Bronchial epithelial cell (primary cell): ENCODE measurements around the gene NKX2-1. TPM values are rescaled to one million over a fixed set of nuclear protein-coding genes. Genes with fewer than 3 reads are reported as not detected.

Experiments
- DNase-seq: peaks from one replicate; pipeline ENCODE4 v3.0.0-alpha.2; 2010; ENCODE audit warnings: low read depth
- FAIRE-seq: peaks from 2 replicates; lab custom pipeline; 2011; peaks lifted over from hg19 to GRCh38; lab: Jason Lieb, UNC
- H3K27me3 ChIP-seq: 2 replicates; pipeline ENCODE4 v1.5.1; 2011; ENCODE audit warnings: low read length; ENCODE audit not compliant: control insufficient read depth, insufficient read depth
- H3K36me3 ChIP-seq: 2 replicates; pipeline ENCODE4 v1.5.1; 2011; ENCODE audit warnings: low read length; ENCODE audit not compliant: control insufficient read depth, insufficient read depth
- H3K4me3 ChIP-seq: 2 replicates; pipeline ENCODE4 v1.5.1; 2011; ENCODE audit warnings: mild to moderate bottlenecking, low read depth, low read length, control low read depth
- total RNA-seq: library from RNA; depleted of rRNA; stranded (reverse); fragments of >200 nt; gene quantifications from 2 replicates; pipeline ENCODE4 v1.2.1, GENCODE V29; 2014
- TF ChIP-seq, protein P1 (sequence below): IDR thresholded peaks from 2 replicates; pipeline ENCODE4 v1.5.1; 2011; ENCODE audit warnings: mild to moderate bottlenecking, moderate library complexity, low read length, control low read depth, inconsistent platforms; ENCODE audit not compliant: insufficient read depth, severe bottlenecking

Gene NKX2-1
- total RNA-seq, 1 donor from 2014 or later = 6.6 TPM

DNA sequence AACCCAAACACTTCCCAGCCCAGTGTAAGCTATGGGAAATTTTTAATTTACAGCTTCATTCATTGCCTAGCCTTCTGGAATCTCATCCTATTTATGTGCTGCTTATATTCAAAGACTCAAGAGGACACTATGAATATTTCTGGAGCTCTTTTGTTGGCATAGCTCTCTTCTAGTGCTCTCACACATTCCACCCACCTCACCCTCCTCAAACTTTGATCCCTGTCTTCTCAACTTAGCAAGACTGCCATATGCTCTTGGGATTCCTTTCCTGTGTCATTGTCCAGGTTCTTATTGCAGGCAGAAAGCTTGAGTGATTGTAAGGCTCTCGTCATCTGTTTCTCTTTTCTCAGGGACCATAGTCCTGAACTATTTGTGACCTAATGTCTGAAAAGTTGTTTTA is 18.0 kb upstream of the NKX2-1 start:
- Histone ChIP-seq H3K4me3 (no peak overlapping the region), H3K27me3 (no peaks in the 10 kb centered on the region), H3K36me3 (no peaks in the 10 kb centered on the region)
- TF ChIP-seq, protein P1, sequence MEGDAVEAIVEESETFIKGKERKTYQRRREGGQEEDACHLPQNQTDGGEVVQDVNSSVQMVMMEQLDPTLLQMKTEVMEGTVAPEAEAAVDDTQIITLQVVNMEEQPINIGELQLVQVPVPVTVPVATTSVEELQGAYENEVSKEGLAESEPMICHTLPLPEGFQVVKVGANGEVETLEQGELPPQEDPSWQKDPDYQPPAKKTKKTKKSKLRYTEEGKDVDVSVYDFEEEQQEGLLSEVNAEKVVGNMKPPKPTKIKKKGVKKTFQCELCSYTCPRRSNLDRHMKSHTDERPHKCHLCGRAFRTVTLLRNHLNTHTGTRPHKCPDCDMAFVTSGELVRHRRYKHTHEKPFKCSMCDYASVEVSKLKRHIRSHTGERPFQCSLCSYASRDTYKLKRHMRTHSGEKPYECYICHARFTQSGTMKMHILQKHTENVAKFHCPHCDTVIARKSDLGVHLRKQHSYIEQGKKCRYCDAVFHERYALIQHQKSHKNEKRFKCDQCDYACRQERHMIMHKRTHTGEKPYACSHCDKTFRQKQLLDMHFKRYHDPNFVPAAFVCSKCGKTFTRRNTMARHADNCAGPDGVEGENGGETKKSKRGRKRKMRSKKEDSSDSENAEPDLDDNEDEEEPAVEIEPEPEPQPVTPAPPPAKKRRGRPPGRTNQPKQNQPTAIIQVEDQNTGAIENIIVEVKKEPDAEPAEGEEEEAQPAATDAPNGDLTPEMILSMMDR = no peak
- DNase-seq = no peak
- FAIRE-seq = no peak

GRCh38 chr14:36529062-36529461 is 9.0 kb upstream of the NKX2-1 start:
- no peak for DNase-seq
- no peaks in the 10 kb centered on the region for H3K36me3 ChIP-seq
- H3K27me3 ChIP-seq = peaks cover 8% of the 10 kb centered on the region
- FAIRE-seq = no peak
- TF ChIP-seq, protein P1 = no peak
- no peak overlapping the region for H3K4me3 ChIP-seq

- no peaks in the 10 kb centered on the region for H3K36me3 ChIP-seq
- TF ChIP-seq, protein P1 = no peak
- FAIRE-seq (no peak), DNase-seq (no peak)
- H3K27me3 ChIP-seq = peaks cover 32% of the 10 kb centered on the region
- H3K4me3 ChIP-seq = no peak overlapping the region
Measured at GRCh38 chr14:36525746-36526099, 5.7 kb upstream of the NKX2-1 start.

DNA sequence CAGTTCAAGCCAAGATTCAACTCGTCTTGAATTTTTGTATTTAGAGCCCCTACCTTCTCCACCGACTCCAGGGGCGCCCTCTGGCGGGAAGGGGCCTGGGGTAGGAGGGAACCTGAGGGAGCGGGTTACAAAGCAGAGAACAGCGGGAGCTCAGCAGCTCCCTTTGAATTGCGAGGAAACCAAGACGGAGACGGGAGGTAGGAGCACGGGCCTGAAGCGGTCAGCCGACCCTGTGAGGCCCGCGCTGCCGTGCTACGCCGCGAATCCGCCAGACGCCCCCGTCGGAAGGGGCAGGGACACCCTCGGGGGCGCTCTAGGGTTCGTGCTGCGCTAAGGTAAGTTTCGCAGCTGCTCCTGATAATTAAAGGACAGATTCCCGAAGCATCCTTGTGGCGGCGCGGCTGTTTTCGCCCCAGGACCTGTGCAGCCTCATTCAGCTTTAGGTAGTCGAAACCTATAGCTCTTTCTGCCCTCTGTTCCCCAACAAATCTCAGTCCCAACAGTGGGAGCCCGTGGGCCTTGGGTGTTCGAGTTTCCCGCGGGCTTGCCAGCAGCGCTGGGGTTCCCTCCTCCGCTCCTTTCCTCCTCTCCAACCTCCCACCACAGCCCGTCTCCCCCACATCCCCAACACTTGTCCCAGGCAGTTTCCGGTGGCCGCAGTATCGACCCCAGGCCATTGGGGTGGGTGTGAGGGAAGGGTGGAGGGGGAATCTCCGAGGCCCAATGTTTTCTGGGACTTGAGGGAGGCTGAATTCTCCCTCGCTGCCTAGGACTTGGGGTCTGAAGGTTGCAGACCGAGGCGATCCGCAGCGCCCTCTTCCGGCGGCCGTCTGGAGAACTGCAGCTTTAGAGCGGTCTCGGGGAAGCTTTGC is 5.1 kb upstream of the NKX2-1 start:
- FAIRE-seq = peak; percentile 52
- Histone ChIP-seq H3K36me3 (no peaks in the 10 kb centered on the region), H3K4me3 (no peak overlapping the region), H3K27me3 (peaks cover 33% of the 10 kb centered on the region)
- TF ChIP-seq, protein P1 = peak; percentile 68
- no peak for DNase-seq

DNA sequence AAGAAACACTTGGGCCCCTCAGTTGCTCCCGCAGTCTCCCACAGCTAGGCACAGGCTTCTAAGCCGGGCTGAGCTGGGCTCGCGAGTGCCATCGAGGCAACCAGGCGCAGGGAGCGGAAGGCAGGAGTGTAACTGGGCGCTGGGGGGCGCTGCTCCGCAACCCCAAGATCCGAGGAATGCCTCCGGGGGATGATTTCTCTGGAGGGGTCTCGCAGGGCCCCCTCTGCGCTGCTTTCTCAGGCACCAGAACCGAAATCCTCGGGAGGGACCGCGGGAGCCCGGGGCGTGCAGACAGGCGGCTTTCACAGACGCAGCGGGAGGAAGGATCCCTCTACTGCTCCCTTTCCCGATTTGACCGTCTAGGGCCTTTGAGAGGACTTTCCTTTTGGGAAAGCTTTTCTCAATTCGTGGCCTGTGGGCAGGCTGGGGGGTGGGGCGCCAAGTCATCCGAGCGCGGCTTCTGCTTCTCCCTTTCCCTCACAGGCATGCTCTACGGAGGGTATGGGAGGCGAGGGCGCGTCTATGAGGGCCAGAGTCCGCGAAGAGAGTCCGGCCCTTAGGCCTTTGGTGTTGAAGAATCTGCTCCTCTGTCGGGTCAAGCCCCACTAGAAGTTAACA is 4.3 kb upstream of the NKX2-1 start:
- TF ChIP-seq, protein P1 = no peak
- Histone ChIP-seq H3K27me3 (peaks cover 35% of the 10 kb centered on the region), H3K36me3 (no peaks in the 10 kb centered on the region), H3K4me3 (no peak overlapping the region)
- DNase-seq (no peak), FAIRE-seq (no peak)
